Stimulated activated CD4-positive, alpha-beta T cell treated with anti-CD3 and anti-CD28 coated beads, Interleukin-12 subunit alpha, Interleukin-12 subunit beta, amount 100 ng/mL, for 4 hours (primary cell): ENCODE results near the gene SYTL3.
"Not testable (repeated sequence)": the region's sequence is repeated elsewhere in the genome, so short reads cannot be mapped to it uniquely, and the experiment has no call there.

ENCODE experiments used
- DNase-seq: peaks from one replicate; pipeline ENCODE4 v3.0.0-alpha.2; 2020

Gene SYTL3

GRCh38 chr6:158622545-158623190, 27.2 kb upstream of the SYTL3 start:
- no peak for DNase-seq

GRCh38 chr6:158624684-158625682, 24.9 kb upstream of the SYTL3 start:
- no peak for DNase-seq

- DNase-seq, result no peak
Observed at GRCh38 chr6:158625881-158626305, 24.0 kb upstream of the SYTL3 start.

- no peak for DNase-seq
Observed at GRCh38 chr6:158626360-158627167, 23.3 kb upstream of the SYTL3 start.

- DNase-seq, result no peak
Observed at GRCh38 chr6:158627168-158627939, 22.5 kb upstream of the SYTL3 start.

GRCh38 chr6:158627940-158628211, 22.0 kb upstream of the SYTL3 start:
- DNase-seq, result no peak

- no peak for DNase-seq
Observed at GRCh38 chr6:158628542-158628941, 21.3 kb upstream of the SYTL3 start.

GRCh38 chr6:158629367-158630221, 20.3 kb upstream of the SYTL3 start:
- DNase-seq, result no peak

GRCh38 chr6:158630938-158631616, 18.8 kb upstream of the SYTL3 start:
- no peak for DNase-seq

- no peak for DNase-seq
Observed at GRCh38 chr6:158631678-158632537, 17.9 kb upstream of the SYTL3 start.

- not testable (repeated sequence) for DNase-seq
Observed at GRCh38 chr6:158632538-158633119, 17.2 kb upstream of the SYTL3 start.

GRCh38 chr6:158633127-158633526, 16.7 kb upstream of the SYTL3 start:
- no peak for DNase-seq

GRCh38 chr6:158634695-158635426, 15.0 kb upstream of the SYTL3 start:
- no peak for DNase-seq

- DNase-seq, result no peak
Observed at GRCh38 chr6:158635427-158636073, 14.3 kb upstream of the SYTL3 start.

GRCh38 chr6:158636778-158637177, 13.1 kb upstream of the SYTL3 start:
- DNase-seq, result no peak

- no peak for DNase-seq
Observed at GRCh38 chr6:158638324-158638854, 11.5 kb upstream of the SYTL3 start.

- no peak for DNase-seq
Observed at GRCh38 chr6:158639056-158639455, 10.8 kb upstream of the SYTL3 start.

- no peak for DNase-seq
Observed at GRCh38 chr6:158640519-158640918, 9.3 kb upstream of the SYTL3 start.
